ELR (cell line): ENCODE measurements around the gene TSTD2.
A peak's percentile ranks its signal among the peaks of the same experiment; 100 is the strongest.
"Not testable (repeated sequence)": the region's sequence is repeated elsewhere in the genome, so short reads cannot be mapped to it uniquely, and the experiment has no call there.

Experiments used
- DNase-seq: peaks from one replicate; pipeline ENCODE4 v3.0.0-alpha.2; 2015; ENCODE audit warnings: low read depth

The TSTD2 gene

GRCh38 chr9:97630591-97630990, 2.6 kb downstream of the TSTD2 start:
- no peak for DNase-seq

DNA sequence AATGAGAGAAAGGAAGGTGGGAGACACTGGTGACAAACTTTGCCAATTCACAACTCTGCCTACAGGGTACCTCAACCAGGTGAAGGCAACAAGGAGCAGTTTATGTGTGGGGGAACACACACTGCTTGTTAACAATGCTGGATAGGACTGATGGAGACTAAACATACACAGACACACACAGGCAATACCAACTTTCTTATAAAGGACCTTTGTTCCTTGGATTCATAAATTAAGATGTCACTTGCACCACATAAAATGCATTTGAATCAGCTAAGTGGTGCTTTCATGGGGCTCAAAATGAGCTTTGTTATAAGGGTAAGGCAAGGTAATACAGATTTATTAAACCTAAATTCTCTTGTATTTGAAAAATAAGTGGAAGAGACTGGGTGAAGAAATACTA, 4.0 kb downstream of the TSTD2 start:
- DNase-seq, result no peak

DNA sequence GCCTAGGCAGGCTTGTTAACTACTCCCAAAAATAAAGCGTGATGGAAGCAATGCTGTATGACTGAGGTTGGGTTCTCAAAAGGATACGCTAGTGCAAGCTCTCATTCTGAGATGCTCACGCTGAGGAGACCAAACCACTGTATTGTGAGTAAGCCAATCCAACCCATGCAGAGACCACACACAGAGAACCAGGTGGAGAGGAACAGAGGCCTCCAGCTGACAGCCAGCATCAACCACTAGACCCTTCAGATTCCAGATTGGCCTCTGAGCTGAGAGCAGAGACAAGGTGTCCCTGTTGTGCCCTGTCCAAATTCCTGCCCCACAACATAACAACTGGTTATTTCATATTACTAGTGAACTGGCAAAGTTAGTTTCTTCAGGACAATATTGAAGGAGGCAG, 4.5 kb downstream of the TSTD2 start:
- no peak for DNase-seq

DNA sequence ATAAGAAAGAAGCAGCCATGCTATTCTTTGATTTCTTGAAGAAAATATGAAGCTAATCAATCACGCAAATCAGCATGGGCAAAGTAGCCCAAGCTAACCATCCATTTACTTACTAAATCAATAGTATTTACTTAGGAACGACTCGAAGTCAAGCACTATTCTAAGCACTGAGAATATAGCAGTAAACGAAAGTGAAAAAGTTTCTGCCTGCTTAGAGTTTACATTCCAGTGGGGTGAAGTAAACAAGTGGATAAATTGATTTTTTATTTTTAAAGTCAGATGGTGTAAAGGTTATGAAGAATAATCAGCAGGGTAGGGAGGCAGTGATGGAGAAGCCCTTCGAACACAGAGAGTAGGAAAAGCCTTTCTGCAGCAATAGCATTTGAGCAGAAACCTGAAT, 5.5 kb downstream of the TSTD2 start:
- no peak for DNase-seq

DNA sequence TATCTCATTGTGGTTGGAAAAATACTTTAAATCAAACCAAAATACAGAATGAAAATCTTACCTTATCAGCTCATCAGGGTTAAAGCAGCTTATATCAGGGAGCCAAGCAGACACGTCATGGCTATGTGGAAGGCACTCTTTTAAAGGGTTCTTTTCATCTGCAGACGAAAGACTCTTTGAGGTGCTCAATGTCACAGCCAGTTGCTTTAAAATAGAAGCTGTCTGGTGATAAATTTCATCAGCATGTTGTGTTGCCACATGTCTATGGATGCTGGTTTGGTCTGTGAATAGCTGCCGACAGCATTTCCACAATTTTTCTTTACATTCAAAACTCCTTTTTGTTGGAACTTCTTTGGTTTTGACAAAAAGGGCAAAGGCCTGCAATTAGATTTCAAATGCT, 7.5 kb downstream of the TSTD2 start:
- DNase-seq, result no peak

DNA sequence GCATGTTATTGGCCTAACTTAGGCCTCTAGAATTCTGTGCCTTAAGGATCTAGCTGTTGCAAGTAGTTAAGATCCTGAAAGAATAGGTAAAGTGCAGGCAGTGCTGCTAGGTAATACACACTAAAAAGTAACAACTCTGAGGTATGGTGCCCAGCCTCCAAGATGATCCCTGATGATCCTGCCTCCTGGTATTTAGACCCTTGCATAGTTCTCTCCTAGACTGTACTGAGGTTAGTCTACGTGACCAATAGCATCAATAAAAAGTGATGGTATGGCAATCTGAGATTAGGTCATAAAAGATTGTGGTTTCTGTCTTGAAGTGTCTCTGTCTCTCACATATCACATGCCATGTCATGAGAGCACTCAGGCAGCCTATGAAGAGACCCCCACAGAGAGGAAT, 9.2 kb downstream of the TSTD2 start:
- DNase-seq, result no peak

DNA sequence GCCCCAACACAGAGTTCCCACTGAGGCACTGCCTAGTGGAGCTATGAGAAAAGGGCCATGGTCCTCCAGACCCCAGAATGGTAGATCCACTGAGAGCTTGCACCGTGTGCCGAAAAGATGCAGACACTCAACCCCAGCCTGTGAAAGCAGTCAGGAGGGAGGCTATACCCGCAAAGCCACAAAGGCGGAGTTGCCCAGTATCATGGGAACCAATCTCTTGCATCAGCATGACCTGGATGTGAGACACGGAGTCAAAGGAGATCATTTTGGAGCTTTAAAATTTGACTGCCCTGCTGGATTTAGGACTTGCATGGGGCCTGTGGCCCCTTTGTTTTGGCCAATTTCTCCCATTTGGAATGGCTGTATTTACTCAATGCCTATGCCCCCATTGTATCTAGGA, 10.7 kb downstream of the TSTD2 start:
- not testable (repeated sequence) for DNase-seq

GRCh38 chr9:97620063-97620462, 13.1 kb downstream of the TSTD2 start:
- DNase-seq, result not testable (repeated sequence)

DNA sequence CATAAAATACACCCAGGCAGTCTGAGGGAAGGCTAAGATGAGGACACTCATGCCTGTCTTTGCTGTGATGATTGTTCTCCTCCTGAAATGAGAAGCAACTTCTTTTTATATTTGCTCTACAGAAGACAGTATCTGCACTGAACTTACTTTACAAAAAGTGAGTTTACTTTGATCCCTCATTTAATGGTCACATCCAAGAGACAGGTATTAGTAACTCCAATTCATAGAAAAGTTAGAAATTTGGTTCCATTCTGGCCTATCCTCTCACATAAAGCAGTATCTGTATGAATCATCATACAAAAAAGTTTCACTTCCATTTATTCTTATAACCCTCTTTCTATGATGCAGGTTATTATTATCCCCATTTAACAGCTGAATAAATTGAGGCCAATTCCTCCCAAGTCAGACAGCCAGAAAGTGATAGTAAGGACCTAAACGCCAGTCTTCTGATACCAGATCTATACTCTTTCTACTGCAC, 15.2 kb downstream of the TSTD2 start:
- no peak for DNase-seq

- DNase-seq, result peak; percentile 73
These were observed 17.6 kb downstream of the TSTD2 start for GRCh38 chr9:97615439-97616072.

GRCh38 chr9:97604901-97605645, 28.1 kb downstream of the TSTD2 start:
- no peak for DNase-seq

- no peak for DNase-seq
These were observed 30.7 kb downstream of the TSTD2 start for GRCh38 chr9:97602430-97602829.

DNA sequence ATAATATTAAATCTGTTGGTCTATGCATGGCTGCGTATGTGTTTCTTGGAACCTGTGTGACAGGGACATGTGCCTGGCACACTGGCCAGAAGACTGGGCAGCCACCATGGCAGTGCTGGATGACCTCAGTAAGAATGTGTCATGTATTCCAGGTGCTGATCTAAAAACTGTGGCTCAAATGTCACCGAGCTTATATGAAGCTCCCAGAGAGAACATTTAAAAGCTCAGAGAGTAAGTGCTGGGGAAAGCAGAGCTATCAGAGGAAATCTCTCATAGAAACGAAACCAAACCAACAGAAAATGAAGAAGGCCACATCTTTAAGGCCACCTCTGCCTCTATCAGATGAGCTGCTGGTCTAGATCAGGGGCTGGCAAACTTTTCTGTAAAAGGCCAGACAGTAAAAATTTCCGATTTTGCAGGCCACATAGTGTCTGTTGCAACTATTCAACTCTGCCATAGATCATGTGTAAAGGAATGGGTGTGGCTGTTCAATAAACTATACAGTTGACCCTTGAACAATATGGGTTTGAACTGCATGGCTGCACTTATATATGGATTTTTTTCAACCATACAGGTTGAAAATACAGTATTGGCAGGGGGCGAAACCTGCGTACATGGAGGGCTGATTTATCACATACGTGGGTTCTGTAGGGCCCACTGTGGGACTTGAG, 31.8 kb downstream of the TSTD2 start:
- DNase-seq, result no peak

DNA sequence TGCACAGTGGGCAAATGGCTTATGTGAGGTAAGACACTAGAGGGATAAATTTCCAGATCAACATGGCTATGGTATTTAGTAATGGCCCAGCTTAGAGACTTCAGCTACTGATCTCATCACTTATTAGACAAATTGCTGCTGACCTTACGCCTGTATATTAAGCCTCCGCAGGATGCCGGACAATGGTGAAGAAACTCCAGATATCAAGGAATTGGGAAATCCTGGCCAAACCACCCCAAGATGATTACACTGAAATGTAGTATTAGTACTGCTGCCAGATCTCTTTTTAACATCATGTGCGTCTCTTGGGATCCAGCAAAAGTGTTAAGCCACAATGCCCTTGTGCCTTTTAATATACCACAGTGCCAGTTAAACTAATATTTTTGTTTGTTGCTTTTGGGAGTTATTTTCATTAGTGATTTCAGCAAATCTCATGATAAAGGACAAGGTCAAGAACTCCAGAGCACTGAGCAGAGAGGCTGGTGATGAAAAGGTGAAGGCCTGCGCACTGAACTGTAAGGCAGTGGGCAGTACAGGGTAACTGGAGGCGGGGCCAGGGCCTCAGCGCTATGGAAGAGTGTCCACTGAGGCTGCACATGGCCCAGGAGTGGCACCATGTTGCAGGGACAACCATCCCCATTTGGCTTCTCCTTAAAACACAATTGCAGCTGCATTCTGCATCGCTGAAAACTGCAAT, 32.5 kb downstream of the TSTD2 start:
- no peak for DNase-seq

- no peak for DNase-seq
These were observed 33.8 kb downstream of the TSTD2 start for GRCh38 chr9:97599314-97599846.

DNA sequence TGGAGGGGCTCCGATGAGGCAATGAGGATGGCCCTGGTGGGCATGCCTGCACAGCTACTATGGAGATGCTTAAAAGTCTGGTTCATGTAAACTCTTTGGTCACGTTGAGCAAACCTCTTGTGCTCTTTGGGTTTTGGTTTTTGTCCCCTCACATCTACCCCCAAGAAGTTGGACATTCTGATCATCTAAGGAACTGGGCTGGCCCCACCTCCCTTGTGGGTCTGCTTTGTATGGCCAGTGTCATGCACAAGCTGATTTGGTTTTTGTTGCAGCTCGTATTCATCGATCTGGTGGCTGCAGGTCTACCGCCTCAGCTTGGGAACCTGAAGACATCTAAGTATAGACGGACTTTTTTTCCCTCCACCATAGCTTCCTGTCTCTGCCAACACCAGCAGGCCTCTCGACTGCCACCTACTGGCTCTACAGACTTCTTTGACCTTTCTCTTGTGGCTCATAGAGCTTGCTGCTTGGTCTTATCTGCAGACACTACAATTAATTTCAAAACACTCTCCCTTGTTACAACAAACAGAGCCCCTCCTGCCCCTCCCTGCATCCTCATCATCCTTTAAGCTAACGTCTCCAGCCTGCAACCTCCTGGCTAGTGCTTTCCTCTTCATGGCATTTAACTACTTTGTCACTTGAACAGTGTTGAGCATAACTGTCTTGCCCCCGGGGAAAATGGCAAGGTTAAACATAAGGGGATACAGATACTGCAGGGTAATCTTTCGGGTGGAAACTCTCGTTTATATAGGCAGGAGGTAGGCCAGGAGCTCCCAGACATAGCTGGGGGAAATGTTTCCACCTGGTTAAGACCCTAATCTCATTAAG, 34.5 kb downstream of the TSTD2 start:
- DNase-seq, result peak; percentile 83

- DNase-seq, result no peak
These were observed 36.3 kb downstream of the TSTD2 start for GRCh38 chr9:97596906-97597305.

DNA sequence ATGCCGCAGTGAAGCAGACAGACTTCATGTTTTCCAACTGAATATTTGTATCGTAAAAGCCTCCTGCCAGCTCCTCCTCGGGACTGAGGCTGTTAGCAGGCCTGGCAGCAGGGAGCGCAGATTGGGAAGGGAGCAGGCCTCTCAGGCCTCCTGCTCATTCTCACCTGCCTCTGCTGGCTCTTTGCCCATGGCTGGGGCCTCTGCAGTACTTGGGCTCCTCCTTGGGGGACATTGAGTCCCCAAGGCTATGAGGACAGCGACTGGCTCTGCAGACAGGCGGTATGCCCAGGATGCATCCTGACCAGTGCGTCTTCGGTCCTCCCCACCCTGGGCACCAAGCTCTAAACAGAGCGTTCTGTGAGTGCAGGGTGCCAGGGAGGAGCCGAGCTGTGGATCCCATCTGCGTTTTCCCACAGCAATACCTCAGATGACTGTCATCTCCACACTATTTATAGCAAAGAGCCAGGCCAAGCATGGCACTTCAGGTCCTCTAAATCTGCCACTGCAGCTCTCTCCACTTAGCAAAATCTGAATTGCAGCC, 38.7 kb downstream of the TSTD2 start:
- DNase-seq, result no peak

DNA sequence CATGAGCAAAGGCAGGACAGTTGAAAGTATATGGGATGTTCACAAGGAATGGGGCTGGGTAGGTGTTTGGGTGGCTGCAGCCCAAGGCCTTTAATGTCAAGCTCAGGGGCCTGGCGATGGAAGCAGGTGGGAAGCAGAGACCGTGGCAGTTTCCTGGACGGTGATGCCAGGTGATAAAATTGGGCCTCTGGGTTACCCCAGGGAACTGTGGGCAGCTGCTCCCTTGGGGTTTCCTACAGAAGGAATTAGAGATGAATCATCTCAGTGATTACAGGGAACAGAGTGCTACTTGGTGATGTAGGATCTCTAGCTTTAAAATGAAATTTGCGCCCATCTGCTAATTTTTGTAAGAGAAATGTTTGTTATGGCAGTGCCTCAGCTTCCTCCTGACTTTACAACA, 39.2 kb downstream of the TSTD2 start:
- DNase-seq, result no peak

GRCh38 chr9:97592126-97592525, 41.0 kb downstream of the TSTD2 start:
- DNase-seq, result no peak

GRCh38 chr9:97591535-97591934, 41.6 kb downstream of the TSTD2 start:
- DNase-seq, result no peak
